ENCODE data around the gene TBL2. TPM values are rescaled to one million over a fixed set of nuclear protein-coding genes. Genes with fewer than 3 reads are reported as not detected.
"Not testable (repeated sequence)": the region's sequence is repeated elsewhere in the genome, so short reads cannot be mapped to it uniquely, and the experiment has no call there.

Gene TBL2
- total RNA-seq, 1 donor from 2014 or later: 29.6 TPM

DNA sequence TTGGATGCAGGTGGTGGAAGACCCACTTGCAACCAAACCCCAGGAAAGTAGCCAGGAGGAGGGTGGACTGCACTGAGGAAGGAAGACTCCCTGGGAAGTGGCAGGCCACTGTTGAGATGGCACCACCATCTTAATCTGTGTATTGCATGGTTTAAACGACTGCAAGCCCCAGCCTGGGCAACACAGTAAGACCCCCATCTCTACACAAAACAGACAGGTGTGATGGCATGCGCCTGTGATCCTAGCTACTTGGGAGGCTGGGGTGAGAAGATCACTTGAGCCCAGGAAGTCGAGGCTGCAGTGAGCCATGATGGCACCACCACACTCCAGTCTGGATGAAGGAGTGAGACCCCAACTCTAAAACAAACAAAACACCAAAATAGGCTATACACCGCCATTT lies 11.2 kb downstream of the TBL2 start:
- DNase-seq (ENCODE audit: low read depth): no peak
- TF ChIP-seq, protein P1, sequence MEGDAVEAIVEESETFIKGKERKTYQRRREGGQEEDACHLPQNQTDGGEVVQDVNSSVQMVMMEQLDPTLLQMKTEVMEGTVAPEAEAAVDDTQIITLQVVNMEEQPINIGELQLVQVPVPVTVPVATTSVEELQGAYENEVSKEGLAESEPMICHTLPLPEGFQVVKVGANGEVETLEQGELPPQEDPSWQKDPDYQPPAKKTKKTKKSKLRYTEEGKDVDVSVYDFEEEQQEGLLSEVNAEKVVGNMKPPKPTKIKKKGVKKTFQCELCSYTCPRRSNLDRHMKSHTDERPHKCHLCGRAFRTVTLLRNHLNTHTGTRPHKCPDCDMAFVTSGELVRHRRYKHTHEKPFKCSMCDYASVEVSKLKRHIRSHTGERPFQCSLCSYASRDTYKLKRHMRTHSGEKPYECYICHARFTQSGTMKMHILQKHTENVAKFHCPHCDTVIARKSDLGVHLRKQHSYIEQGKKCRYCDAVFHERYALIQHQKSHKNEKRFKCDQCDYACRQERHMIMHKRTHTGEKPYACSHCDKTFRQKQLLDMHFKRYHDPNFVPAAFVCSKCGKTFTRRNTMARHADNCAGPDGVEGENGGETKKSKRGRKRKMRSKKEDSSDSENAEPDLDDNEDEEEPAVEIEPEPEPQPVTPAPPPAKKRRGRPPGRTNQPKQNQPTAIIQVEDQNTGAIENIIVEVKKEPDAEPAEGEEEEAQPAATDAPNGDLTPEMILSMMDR (conservative IDR thresholded peaks at IDR 0.05; ENCODE audit: low read depth, low read length): no peak

GRCh38 chr7:73566431-73566830 lies 11.9 kb downstream of the TBL2 start:
- not testable (repeated sequence) for H3K4me3 ChIP-seq (ENCODE audit: low read depth, low read length); DNase-seq (ENCODE audit: low read depth)

More for the DNA sequence above, 11.2 kb downstream of the TBL2 start:
- H3K4me3 ChIP-seq (ENCODE audit: low read depth, low read length): no peak overlapping the region

GRCh38 chr7:73565675-73566340 lies 12.6 kb downstream of the TBL2 start:
- TF ChIP-seq, protein P1 (conservative IDR thresholded peaks at IDR 0.05; ENCODE audit: low read depth, low read length): no peak
- H3K4me3 ChIP-seq (ENCODE audit: low read depth, low read length): peak overlapping the region; percentile 33
- no peak for DNase-seq (ENCODE audit: low read depth)

DNA sequence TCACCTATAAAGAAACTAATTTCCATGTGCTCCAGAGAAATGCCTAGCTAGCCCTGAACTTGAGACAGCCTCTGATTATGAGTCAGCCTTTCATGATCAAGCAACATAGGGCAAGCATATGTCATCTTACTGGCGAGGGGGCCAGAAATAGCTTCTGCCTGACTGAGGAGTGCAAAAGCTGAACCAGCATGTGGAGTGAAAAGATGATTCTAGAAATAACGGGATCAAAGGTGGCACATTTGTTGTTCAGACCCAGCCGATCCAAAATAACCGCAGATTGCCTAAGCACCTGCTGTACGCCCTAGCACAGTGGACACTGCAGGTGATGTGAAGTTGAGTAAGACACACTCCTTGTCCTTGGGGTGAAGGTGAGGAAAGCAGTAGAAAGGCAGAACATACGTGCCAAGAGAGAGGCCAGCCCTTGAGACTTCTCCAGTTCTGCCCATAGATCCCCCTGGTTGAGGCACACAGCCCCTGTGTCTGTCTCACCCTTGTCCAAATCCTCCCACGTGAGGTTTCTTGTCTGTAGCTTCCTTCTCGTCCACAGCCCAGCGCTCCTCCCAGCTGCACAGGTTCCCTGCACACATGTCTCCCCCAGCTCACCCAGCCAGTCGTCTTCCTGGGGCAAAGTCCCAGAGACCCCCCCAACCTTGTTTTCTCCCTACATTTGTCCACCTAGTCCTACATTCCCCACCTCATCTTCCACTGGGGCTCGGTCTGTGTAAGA lies 18.1 kb downstream of the TBL2 start:
- TF ChIP-seq, protein P1 (conservative IDR thresholded peaks at IDR 0.05; ENCODE audit: low read depth, low read length): no peak
- no peak overlapping the region for H3K4me3 ChIP-seq (ENCODE audit: low read depth, low read length)
- peak; percentile 55 for DNase-seq (ENCODE audit: low read depth)

DNA sequence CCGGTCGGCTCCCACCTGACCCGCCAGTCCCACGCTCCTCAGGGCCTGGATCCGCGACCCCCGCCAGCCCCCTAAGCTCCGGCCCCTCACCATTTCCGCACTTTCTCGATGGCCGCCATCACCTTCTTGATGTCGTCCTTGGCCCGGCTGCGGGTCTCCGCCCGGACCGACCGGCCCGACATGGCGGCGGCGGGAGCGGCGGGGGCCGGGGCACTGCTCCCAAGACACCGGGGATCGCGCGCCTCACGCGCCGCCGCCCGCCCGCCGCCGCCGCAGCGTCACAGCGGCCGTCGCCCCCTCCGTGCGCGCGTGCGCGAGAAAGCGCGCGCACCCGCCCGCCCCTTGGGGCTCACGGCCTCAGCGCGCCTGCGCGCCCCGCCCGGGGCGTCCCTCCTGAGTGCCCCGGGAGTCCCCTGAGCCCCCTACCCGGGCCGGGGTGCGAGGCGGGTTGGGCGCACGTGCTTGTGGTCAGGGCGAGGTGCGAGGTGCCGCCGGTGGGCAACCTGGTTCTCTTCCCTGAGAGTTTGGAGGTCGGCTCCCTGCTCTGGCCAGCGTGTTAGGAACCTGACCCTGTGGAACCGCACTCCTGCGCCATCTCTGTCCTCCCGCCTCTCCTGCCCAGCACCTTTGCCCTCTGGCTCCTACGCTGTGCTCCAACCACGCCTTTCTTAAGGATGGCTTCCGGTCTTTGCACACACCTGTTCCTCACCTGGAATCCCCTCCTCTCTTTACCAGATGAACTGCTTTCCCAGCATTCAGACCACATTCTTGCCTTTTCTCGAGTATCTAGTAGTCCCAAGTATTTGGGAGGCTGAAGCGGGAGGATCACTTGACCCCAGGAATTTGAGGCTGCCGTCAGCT lies 20.8 kb downstream of the TBL2 start, which contains the start of gene BCL7B:
Gene BCL7B, minus strand, starts transcription at position 294 of the 861 bp plus-strand sequence. Its CDS starts 112 bp downstream, at position 182.
- H3K4me3 ChIP-seq (ENCODE audit: low read depth, low read length): peak within 1 kb of the TSS; percentile 91
- DNase-seq (ENCODE audit: low read depth): no peak
- TF ChIP-seq, protein P1 (conservative IDR thresholded peaks at IDR 0.05; ENCODE audit: low read depth, low read length): no peak

DNA sequence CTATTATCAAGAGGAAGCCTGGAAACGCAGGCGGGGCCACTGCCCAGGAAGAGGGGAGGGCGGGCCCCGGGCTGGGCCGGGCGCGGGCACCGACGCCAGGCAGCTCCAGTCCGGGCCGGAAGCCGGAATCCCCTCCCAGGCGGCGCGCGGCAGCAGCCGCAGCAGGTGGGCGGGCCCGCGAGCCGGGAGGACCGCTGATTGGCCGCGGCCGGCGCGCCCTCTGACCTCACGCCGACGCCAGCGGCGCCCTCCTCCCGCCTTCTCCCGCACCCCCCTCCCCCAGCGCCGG lies 21.3 kb downstream of the TBL2 start:
- H3K4me3 ChIP-seq (ENCODE audit: low read depth, low read length): peak overlapping the region; percentile 91
- no peak for DNase-seq (ENCODE audit: low read depth)
- TF ChIP-seq, protein P1 (conservative IDR thresholded peaks at IDR 0.05; ENCODE audit: low read depth, low read length): no peak

Data from epithelial cell of proximal tubule (primary cell).